SKM-1 treated with dmso at 0.1 percent for 144 hours (cell line): ENCODE results near the gene BLOC1S5.

Experiments
- DNase-seq: peaks from one replicate; lab custom pipeline; 2025; ENCODE audit not compliant: unreplicated experiment; lab: John Stamatoyannopoulos, UW

The BLOC1S5 gene

DNA sequence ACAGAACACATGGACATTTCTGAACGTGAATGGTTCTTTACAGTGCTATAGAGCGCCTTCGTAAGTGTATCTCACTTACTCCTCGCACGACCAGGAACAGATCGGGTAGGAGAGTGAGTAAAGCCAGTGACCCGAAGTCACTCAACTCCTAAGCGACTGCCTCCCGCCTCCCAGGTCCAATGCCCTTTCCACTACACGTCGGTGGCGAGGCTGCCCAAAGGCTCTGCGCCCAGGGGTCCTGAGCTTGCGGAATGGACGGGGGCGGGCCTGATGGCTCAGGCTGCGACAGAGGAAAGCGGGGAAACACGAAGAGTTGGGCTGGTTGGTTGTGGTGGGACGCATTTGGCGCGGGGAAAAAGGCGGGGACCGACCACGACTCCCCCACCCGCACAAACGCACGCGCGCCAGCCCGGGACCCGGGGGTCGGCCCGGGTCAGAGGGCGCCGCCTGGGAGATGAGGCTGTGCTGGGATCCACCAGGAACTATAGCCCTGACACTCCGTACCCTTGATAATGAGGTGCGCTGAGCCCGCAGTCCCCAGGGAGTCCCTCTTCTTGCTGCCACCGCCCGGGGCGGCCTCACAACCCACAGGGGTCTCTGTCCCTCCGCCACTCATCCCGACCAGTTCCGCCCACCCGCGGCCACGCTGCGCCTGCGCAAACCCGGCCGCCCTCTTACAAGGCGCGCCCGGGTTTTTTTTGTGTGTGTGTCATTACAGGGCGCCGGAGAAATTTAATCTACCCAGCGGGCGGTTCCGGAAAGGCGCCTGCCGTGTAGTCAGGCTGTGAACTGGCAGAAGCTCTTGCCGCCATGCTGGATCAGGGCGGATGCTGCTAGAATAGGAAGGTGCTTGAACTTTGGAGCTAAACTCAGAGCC lies at the start of gene BLOC1S5:
BLOC1S5 (minus strand) TSS at position 629 of the 877 bp plus-strand sequence; CDS start at position 616, 13 bp downstream.
- DNase-seq, result peak; percentile 93

- no peak for DNase-seq
Observed at GRCh38 chr6:8113131-8113654, 49.0 kb upstream of the BLOC1S5 start.

DNA sequence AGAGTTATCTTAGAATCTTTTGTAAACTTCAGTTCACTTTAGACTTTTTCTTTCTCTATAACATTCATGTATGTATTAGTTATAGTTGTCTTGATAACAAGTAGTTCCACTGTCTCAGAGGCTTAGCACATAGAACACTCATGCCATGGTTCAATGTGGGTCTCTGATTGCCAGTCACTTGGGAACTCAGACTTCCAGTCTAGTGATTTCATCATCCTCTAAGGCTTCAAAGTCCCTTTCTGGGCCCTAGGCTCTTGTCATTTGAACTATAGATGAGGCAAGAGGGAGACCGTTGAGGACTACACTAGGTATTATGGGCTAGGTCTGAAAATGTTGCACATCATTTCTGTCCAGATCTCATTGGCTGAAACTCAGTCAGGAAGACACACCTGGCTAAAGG lies 46.5 kb upstream of the BLOC1S5 start:
- no peak for DNase-seq

DNA sequence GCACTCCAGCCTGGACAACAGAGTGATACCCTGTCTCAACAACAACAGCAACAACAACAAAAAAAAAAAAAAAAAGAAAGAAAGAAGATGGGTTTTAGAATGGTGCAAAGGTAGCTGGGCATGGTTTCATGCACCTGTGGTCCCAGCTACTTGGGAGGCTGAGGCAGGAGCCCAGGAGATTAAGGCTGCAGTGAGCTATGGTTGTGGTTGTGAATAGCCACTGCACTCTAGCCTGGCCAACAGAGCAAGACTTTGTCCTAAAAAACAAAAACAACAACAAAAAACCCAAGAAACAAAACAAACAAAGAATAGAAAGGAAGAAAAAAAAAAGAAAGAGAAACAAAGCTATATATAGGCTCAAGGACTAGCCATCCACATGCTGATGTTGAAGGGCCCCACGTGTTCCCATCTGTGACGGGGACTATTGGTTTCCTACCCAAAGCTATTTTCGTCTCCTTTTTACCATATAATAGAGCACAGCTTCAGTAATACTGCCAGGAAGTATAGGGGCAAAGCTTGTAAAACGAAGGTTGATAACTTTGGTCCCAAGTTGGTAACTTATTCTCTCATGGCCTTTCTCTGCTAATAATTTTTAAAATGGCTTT lies 46.0 kb upstream of the BLOC1S5 start:
- no peak for DNase-seq

DNA sequence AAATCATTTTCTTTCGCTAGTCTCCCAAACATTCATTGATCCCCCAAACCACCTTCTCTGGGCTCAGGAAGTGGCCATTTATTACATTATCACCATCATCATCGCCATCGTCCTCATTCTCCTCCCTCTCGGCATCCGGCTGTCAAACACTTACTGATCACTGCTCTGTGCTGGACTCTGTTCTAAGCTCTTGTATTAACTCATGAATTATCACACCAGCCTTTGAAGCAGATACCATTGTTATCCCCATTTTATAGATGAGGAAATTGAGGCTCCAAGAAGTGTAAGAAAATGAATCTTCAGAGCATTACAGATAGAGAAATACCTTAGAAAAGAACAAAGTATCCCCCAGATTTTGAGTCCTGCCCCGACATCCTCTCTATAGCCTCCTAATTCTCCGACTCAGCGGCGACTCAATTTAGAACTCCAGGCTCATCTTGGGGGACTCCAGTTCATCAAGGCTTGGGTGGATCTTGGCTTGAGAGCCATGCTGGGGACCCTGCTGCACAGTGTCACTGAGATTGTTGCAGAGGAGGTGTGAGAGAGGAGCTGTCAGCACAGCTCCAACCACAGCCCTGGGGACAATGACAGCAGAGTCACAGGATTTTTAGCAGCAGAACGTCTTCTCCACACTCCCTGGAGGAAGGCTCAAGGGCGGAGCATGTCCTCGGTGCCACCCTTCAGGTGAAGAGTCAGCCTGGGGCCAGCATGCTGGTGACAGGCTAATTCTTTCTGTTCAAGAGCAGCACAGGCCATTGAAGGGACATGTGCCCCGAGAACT lies 44.8 kb upstream of the BLOC1S5 start:
- no peak for DNase-seq

GRCh38 chr6:8108031-8108660 lies 44.0 kb upstream of the BLOC1S5 start:
- no peak for DNase-seq

DNA sequence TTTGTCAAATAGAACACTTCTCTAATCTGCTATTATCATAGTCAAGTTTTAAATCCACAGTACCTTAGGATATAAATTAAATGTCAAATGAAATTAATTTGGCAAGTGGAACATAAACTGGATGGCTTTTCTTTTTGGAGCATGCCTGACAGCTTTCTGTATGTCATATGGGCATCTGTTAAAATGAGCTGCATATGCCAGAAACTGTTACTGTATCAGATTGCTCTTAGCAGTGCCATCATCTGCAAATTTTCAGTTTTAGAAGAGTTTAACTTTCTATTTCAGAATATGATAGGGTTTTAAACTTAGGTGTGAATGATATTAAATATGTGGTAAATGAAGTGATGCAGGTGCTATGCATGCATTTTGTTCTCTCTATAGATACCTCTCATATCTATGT lies 41.6 kb upstream of the BLOC1S5 start:
- DNase-seq, result no peak

DNA sequence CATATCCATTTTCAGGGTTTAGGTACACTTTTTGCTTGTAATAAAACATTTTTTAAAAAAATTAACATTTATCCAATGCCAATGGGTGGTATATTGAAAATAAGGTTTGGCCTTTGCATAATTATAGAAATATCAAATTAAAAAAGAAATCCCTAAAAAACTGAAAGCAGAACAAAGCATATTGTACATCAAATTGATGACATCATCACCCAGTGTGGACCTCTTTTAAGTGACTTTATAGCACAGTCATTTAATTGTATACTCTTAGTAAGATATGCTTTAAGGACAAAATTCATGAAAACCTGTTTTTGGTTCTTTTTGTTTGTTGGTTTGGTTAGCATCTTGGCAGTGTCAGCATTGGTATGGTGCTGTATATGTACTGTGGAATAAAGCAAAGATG lies 39.5 kb upstream of the BLOC1S5 start:
- no peak for DNase-seq

DNA sequence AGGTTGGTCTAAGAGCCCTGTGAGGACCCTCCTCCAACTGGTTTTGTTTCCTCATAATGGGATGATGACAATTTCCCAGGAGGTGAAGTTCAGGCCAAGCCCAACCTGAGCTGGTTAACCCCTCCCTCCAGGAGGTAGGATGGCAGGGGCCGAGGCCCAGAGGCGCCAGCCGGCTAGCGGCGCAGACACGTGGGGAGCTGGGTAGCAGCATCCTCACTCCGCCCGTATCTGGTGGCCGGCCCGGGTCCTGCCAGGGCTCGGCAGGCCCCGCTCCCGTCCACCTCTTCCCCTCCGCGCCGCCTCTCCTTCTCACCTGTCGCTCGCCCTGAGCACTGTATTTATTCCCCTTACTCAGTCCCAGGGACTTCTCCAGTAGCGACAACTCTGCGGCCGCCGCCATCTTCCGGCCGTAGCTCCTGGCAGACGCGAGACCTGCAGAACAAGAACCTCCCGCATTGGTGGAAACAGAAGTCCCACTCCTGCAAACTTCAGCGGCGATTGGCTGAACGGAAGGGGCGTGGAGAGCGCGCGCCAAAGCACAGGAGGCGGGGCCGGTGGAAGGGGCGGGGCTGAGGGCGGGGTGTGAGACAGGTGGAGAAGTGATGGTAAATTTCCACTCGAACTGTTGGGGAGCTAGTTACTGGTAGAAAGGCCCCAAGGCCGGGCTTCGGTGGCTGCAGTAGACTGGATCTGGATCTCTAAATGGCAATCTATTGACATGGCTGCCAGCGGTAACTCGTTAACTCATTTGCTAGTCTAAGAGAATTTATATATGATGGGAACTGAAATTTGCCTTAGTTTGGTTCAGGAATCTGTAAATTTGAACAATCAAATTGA lies 38.2 kb upstream of the BLOC1S5 start, which contains the start of gene EEF1E1:
EEF1E1 (minus strand) TSS at position 427 of the 837 bp plus-strand sequence; CDS start at position 400, 27 bp downstream.
- peak; percentile 95 for DNase-seq

GRCh38 chr6:8100159-8100854 lies 36.1 kb upstream of the BLOC1S5 start:
- no peak for DNase-seq

GRCh38 chr6:8090650-8091049 lies 26.5 kb upstream of the BLOC1S5 start:
- no peak for DNase-seq

DNA sequence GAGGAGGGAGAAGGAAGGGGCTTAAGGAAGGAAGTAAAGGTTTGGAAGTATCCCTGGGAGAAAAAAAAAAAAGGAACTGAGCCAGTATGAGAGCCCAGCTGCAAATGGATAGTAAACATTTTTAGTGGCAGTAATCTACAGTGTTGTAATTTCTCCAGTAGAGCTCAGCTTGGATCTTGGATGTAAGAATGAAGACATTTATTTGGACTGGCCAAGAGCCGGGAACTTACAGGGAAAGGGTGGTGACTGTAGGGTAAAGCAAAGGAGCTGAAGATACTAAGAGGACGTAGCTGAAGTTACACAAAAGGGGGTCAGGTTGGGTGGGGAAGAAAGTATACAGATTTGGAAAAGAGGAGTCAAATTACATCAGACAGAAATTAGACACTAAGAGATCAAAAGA lies 24.7 kb upstream of the BLOC1S5 start:
- no peak for DNase-seq

GRCh38 chr6:8087870-8088754 lies 23.9 kb upstream of the BLOC1S5 start:
- DNase-seq, result no peak

GRCh38 chr6:8086755-8087306 lies 22.6 kb upstream of the BLOC1S5 start:
- DNase-seq, result no peak

DNA sequence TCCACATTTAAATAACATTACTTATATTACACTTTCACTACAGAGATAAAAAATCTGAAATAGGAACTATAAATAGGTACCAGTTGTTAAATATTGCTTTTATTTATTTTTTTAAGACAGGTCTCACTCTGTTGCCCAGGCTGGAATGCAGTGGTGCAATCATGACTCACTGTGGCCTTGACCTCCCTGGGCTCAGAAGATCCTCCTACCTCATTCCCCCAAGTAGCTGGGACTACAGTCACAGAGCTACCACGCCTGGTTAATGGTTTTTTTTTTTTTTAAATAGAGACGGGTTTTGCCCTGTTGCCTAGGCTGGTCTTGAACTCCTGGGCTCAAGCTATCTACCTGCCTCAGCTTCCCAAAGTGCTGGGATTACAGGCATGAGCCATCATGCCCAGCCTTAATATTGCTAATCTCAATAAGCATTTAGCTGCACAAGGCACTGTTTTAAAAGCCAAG lies 20.9 kb upstream of the BLOC1S5 start:
- peak; percentile 10 for DNase-seq

GRCh38 chr6:8084586-8084985 lies 20.4 kb upstream of the BLOC1S5 start:
- DNase-seq, result no peak

GRCh38 chr6:8082954-8083858 lies 19.0 kb upstream of the BLOC1S5 start:
- no peak for DNase-seq
